HepG2 (cell line): ENCODE measurements around the gene XPNPEP2.

ENCODE experiments used
- BCL6 ChIP-seq: IDR thresholded peaks from 2 replicates; pipeline ENCODE4 v1.6.1; 2016; ENCODE audit warnings: missing genetic modification reagents, missing compliant biosample characterization
- CEBPB ChIP-seq: IDR thresholded peaks from 2 replicates; pipeline ENCODE4 v1.6.1; 2011; ENCODE audit warnings: low read depth, low read length, improper control_type of control experiment, borderline replicate concordance
- POLR2A ChIP-seq, 2 experiments: IDR thresholded peaks; 2 replicates each; pipeline ENCODE4 v1.6.1; 2011; ENCODE audit warnings: low read depth in 2 of 2, low read length in 2 of 2, mild to moderate bottlenecking in 1 of 2, moderate library complexity in 1 of 2; ENCODE audit not compliant: insufficient read depth in 1 of 2
- POLR2AphosphoS5 ChIP-seq: IDR thresholded peaks from 2 replicates; pipeline ENCODE4 v1.6.1; 2012; ENCODE audit warnings: low read depth, low read length
- YY1 ChIP-seq: IDR thresholded peaks from 2 replicates; pipeline ENCODE4 v1.6.1; 2011; ENCODE audit warnings: low read length, low read depth, moderate library complexity, mild to moderate bottlenecking; ENCODE audit not compliant: insufficient read depth, insufficient replicate concordance
- ZNF607 ChIP-seq: sonication (generic); formaldehyde crosslinking; IDR thresholded peaks from 2 replicates; pipeline ENCODE4 v1.5.1; 2020; ENCODE audit warnings: missing genetic modification reagents, mild to moderate bottlenecking, borderline replicate concordance
- ZSCAN20 ChIP-seq: sonication (generic); formaldehyde crosslinking; IDR thresholded peaks from 2 replicates; pipeline ENCODE4 v1.4.0; 2020; ENCODE audit warnings: missing genetic modification reagents, mild to moderate bottlenecking, borderline replicate concordance
- TF ChIP-seq, protein P1 (sequence below): sonication (generic); formaldehyde crosslinking; IDR thresholded peaks from 2 replicates; pipeline ENCODE4 v1.5.0; 2020; ENCODE audit warnings: missing genetic modification reagents

DNA sequence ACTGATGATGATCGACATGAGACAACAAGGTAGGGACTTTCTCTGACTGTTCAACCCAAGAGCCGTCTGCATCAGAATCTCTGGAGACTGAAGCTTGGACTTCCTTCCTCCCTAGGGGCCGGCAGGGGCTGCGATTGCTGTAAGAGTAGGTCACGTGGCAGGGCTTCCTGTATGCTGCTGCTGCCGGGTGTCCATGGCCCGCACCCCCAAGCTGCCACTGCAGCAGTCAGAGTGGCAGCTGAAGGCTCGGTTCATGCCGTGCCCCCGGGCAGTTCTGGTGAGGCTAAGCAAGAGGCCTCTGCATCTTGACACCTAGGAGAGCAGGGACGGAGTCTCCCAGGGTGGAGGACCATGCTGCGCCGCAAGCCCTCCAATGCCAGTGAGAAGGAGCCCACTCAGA, 41.0 kb downstream of the XPNPEP2 start, which contains the start of gene SASH3:
- TF ChIP-seq CEBPB, result no peak
- no peak for TF ChIP-seq ZNF607 (CRISPR knock-in tag)
- TF ChIP-seq POLR2A (IDR thresholded peaks at IDR 0.05; ENCODE audit: insufficient read depth in 1 of 2, low read depth in 2 of 2, low read length in 2 of 2), result no peak
- no peak for TF ChIP-seq POLR2AphosphoS5
- TF ChIP-seq, protein P1, sequence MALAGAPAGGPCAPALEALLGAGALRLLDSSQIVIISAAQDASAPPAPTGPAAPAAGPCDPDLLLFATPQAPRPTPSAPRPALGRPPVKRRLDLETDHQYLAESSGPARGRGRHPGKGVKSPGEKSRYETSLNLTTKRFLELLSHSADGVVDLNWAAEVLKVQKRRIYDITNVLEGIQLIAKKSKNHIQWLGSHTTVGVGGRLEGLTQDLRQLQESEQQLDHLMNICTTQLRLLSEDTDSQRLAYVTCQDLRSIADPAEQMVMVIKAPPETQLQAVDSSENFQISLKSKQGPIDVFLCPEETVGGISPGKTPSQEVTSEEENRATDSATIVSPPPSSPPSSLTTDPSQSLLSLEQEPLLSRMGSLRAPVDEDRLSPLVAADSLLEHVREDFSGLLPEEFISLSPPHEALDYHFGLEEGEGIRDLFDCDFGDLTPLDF (CRISPR knock-in tag), result no peak
- no peak for TF ChIP-seq YY1
- no peak for TF ChIP-seq ZSCAN20
- no peak for TF ChIP-seq BCL6
